HUES48 (cell line): ENCODE measurements around the gene TARS2.

Source experiments
- H3K27ac ChIP-seq: one replicate; pipeline ENCODE4 v1.7.0; 2013; ENCODE audit warnings: low read depth, low read length, inconsistent platforms
- H3K27me3 ChIP-seq: 2 replicates; pipeline ENCODE4 v1.6.1; 2013; ENCODE audit warnings: mild to moderate bottlenecking, low read length; ENCODE audit not compliant: control insufficient read depth, insufficient read depth
- H3K36me3 ChIP-seq: 2 replicates; pipeline ENCODE4 v1.6.1; 2013; ENCODE audit warnings: low read length; ENCODE audit not compliant: control insufficient read depth, insufficient read depth
- H3K4me1 ChIP-seq: 2 replicates; pipeline ENCODE4 v1.6.1; 2013; ENCODE audit warnings: mild to moderate bottlenecking, low read length; ENCODE audit not compliant: control insufficient read depth, insufficient read depth
- H3K4me3 ChIP-seq: 2 replicates; pipeline ENCODE4 v1.5.1; 2013; ENCODE audit warnings: mild to moderate bottlenecking, low read depth, low read length
- H3K9ac ChIP-seq: 2 replicates; pipeline ENCODE4 v1.6.1; 2013; ENCODE audit warnings: mild to moderate bottlenecking, low read depth, low read length, moderate library complexity
- H3K9me3 ChIP-seq: 2 replicates; pipeline ENCODE4 v1.6.1; 2013; ENCODE audit warnings: low read length; ENCODE audit not compliant: control insufficient read depth, insufficient read depth

The TARS2 gene, protein sequence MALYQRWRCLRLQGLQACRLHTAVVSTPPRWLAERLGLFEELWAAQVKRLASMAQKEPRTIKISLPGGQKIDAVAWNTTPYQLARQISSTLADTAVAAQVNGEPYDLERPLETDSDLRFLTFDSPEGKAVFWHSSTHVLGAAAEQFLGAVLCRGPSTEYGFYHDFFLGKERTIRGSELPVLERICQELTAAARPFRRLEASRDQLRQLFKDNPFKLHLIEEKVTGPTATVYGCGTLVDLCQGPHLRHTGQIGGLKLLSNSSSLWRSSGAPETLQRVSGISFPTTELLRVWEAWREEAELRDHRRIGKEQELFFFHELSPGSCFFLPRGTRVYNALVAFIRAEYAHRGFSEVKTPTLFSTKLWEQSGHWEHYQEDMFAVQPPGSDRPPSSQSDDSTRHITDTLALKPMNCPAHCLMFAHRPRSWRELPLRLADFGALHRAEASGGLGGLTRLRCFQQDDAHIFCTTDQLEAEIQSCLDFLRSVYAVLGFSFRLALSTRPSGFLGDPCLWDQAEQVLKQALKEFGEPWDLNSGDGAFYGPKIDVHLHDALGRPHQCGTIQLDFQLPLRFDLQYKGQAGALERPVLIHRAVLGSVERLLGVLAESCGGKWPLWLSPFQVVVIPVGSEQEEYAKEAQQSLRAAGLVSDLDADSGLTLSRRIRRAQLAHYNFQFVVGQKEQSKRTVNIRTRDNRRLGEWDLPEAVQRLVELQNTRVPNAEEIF

DNA sequence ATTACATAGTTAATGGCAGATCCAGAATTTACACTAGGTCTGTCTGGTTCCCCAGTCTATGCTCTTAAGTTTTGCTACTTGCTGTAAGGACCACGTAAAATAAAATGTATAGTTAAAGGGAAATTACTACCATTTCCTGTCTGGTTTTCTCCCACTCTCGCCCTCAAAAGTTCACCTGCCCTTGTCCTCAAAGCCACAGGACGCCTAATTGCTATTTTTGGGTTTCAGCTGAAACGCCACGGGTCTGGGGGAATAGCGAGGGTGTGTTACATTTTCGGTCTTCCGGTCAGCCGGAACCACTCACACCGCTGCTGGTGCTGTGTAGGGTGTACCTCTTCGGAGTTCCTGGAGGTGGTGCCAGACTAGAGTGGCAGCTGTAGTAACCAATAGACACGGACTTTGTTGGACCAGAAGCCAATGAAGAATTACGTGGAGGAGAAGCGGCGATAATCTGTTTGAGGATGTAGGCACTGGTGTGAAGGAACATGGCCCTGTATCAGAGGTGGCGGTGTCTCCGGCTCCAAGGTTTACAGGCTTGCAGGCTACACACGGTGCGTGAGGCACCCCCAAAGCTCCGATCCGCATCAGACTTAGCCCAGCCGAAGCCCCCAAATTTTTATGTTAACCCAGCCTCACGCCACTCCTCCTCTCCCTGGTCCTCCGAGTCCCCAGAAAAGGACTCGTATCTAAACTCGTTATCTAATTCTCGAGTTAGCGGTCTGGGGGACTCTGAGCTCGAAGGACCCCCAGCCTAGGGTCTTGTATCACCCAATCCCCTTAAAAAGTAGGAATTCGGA lies at the start of gene TARS2:
Gene TARS2 (plus strand): TSS at position 454 of the 797 bp plus-strand sequence. CDS start 32 bp downstream, at position 486.
- H3K9me3 ChIP-seq, result no peaks in the 10 kb centered on the region
- peak within 1 kb of the TSS; percentile 77 for H3K27ac ChIP-seq
- H3K36me3 ChIP-seq, result peaks cover 32% of the 10 kb centered on the region
- peak within 1 kb of the TSS; percentile 80 for H3K9ac ChIP-seq
- H3K4me3 ChIP-seq, result peak within 1 kb of the TSS; percentile 87
- H3K4me1 ChIP-seq, result peaks cover 4% of the 10 kb centered on the region; the same call in 1 of the 2 replicates
- no peaks in the 10 kb centered on the region for H3K27me3 ChIP-seq

DNA sequence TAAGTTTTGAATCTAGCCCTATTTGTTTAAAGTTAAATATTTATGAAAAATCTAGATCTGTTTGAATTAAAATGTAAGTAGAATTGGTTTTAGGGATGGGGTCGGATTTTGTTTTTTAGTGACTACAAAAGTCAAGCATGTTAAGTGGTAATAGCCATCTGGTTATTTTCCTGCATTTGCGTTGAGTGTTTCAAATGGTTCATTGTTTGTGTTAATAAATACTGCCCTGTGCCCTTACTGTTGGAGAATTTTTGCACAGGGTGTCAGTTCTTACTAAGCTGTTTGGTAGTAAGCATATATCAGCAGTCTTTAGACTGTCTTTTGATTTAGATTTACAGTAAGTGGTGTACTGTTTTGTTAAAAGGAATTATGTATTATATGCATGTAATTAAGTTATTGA lies 46.1 kb upstream of the TARS2 start:
- H3K4me3 ChIP-seq, result no peak overlapping the region
- H3K36me3 ChIP-seq, result peaks cover 63% of the 10 kb centered on the region
- H3K27me3 ChIP-seq, result no peaks in the 10 kb centered on the region
- H3K27ac ChIP-seq, result no peak overlapping the region
- H3K4me1 ChIP-seq, result no peaks in the 10 kb centered on the region
- H3K9me3 ChIP-seq, result no peaks in the 10 kb centered on the region
- no peak overlapping the region for H3K9ac ChIP-seq

DNA sequence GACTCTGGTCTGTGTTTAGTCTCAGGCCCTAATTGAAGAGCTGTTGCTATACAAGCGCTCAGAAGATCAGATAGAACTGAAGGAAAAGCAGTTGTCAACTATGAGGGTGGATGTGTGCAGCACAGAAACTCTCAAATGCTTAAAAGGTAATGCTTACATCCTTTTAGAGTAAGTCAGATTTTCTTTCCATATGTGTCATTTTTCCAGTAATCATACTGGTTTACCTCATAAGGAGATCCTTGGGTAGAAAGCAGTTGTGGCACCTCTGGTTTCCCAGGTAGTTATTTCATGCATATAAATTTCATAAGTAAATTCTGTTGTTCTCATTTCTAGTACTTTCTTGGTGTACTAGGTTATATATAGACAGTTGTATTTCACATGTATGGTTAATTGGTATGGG lies 43.0 kb upstream of the TARS2 start:
- Histone ChIP-seq H3K4me1 (no peaks in the 10 kb centered on the region), H3K27ac (no peak overlapping the region), H3K9me3 (no peaks in the 10 kb centered on the region), H3K9ac (no peak overlapping the region), H3K27me3 (no peaks in the 10 kb centered on the region), H3K4me3 (no peak overlapping the region), H3K36me3 (peaks cover 80% of the 10 kb centered on the region)

DNA sequence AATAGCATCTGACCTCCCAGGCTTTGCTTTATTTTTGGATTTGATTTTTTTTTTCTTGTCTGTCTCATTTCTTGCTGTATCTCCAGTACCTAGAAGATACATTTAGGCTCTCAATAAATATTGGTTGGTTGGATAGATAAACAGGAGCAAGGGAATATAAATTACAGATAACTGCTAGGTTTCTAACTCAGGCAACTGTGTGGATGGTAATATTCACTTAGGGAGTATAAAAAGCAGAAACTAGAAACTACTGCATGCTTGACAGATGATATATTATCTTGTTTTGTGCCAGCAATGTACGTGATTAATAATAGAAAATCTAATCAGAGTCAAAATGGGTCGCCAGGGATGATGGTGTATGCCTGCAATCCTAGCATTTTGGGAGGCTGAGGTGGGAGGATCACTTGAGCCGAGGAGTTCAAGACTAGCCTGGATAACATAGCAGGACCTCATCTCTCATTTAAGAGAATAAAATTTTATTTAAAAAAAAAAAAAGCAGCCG lies 31.0 kb upstream of the TARS2 start:
- Histone ChIP-seq H3K36me3 (peaks cover 67% of the 10 kb centered on the region), H3K4me1 (no peaks in the 10 kb centered on the region), H3K9ac (no peak overlapping the region), H3K27ac (no peak overlapping the region), H3K27me3 (no peaks in the 10 kb centered on the region), H3K9me3 (no peaks in the 10 kb centered on the region), H3K4me3 (no peak overlapping the region)

DNA sequence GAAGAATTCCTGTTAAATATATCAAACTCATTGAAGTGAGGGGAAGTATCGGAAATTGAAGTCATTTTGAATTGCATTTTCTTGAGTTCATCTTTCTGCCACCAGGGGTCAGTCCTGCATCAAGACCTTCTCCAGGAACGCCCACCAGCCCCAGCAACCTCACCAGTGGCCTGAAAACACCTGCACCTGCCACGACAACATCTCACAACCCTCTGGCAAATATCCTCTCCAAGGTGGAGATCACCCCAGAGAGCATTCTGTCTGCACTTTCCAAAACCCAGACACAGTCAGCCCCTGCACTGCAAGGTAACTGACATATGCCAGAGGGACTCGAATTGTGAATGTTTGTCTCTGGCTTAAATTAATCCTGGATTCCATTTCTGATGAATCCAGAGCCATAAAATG lies 22.8 kb upstream of the TARS2 start:
- Histone ChIP-seq H3K27me3 (no peaks in the 10 kb centered on the region), H3K4me3 (no peak overlapping the region), H3K9me3 (no peaks in the 10 kb centered on the region), H3K27ac (no peak overlapping the region), H3K36me3 (peaks cover 62% of the 10 kb centered on the region), H3K9ac (no peak overlapping the region), H3K4me1 (no peaks in the 10 kb centered on the region)

DNA sequence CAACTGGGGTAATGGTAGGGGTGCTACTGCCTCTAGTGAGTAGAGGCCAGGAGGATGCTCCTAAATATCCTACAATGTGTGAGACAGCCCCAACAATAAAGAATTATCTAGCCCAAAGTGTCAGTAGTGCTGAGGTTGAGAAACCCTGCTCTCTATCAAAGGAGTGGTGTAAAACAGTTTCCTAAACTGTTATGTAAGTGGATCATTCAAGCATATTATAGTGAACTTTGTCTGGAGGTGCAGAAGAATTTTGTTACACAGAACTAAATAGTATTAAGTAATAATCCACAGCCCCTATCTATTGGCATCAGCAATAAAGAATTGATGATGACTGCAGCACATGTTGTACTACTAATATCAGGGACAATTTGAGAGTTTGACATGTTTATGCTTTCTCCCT lies 20.3 kb upstream of the TARS2 start:
- H3K36me3 ChIP-seq, result peaks cover 67% of the 10 kb centered on the region

DNA sequence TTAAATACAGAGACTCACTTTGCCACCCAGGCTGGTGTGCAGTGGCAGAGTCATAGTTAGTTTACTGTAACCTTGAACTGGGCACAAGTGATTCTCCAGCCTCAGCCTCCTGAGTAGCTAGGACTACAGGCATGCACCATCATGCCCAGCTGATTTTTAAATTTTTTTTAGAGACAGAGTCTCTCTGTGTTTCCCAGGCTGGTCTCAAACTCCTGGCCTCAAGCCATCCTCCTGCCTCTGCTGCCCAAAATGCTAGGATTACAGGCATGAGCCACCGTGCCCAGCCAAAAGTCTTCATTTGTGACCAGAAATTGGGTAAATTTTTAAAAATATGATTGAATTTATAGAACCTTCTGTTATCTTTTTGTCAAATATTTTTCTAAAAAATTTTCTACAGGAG lies 17.9 kb upstream of the TARS2 start:
- no peak overlapping the region for H3K9ac ChIP-seq
- peaks cover 73% of the 10 kb centered on the region for H3K36me3 ChIP-seq
- H3K4me3 ChIP-seq, result no peak overlapping the region
- H3K4me1 ChIP-seq, result no peaks in the 10 kb centered on the region
- H3K27me3 ChIP-seq, result no peaks in the 10 kb centered on the region
- no peaks in the 10 kb centered on the region for H3K9me3 ChIP-seq
- no peak overlapping the region for H3K27ac ChIP-seq

More for the DNA sequence above, 20.3 kb upstream of the TARS2 start:
- Histone ChIP-seq H3K27ac (no peak overlapping the region), H3K27me3 (no peaks in the 10 kb centered on the region), H3K4me3 (no peak overlapping the region), H3K9ac (no peak overlapping the region), H3K9me3 (no peaks in the 10 kb centered on the region), H3K4me1 (no peaks in the 10 kb centered on the region)

DNA sequence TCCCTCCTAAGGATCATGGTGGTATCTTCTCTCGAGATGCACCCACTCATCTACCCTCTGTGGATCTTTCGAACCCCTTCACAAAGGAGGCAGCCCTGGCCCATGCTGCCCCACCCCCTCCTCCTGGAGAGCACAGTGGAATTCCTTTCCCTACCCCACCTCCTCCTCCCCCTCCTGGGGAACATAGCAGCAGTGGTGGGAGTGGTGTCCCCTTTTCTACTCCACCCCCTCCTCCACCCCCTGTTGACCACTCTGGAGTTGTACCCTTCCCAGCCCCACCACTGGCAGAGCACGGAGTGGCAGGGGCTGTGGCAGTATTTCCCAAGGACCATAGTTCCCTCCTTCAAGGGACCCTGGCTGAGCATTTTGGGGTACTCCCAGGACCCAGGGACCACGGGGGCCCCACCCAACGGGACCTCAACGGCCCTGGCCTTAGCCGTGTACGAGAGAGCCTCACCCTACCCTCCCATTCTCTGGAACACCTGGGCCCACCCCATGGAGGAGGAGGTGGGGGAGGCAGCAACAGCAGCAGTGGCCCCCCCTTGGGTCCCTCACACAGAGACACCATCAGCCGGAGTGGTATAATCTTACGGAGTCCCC lies 14.5 kb upstream of the TARS2 start:
- Histone ChIP-seq H3K9ac (no peak overlapping the region), H3K9me3 (no peaks in the 10 kb centered on the region), H3K36me3 (peaks cover 45% of the 10 kb centered on the region), H3K27ac (peak overlapping the region; percentile 30), H3K4me1 (no peaks in the 10 kb centered on the region), H3K27me3 (no peaks in the 10 kb centered on the region), H3K4me3 (no peak overlapping the region)

DNA sequence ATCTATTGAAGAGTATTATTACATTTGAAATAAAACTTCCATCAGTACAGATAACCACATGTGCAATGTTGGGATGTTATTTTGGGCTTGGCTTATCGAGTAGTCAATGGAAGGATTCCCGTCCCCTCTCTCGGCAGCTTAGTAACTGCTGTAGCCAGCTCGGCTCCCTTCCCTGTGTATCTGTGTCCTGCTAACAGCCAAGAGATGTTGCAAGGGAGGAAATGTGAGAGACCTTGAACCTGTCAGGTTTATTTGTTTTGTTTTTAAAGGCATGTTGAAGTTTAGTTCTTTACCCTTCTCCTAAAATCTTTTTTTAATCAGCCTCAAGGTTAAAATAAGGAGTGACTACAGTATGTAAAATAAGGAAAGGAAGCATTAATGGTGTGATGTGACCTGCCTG lies 13.6 kb upstream of the TARS2 start:
- Histone ChIP-seq H3K9ac (no peak overlapping the region), H3K9me3 (no peaks in the 10 kb centered on the region), H3K27me3 (no peaks in the 10 kb centered on the region), H3K4me1 (no peaks in the 10 kb centered on the region), H3K27ac (no peak overlapping the region), H3K36me3 (peaks cover 40% of the 10 kb centered on the region), H3K4me3 (no peak overlapping the region)

DNA sequence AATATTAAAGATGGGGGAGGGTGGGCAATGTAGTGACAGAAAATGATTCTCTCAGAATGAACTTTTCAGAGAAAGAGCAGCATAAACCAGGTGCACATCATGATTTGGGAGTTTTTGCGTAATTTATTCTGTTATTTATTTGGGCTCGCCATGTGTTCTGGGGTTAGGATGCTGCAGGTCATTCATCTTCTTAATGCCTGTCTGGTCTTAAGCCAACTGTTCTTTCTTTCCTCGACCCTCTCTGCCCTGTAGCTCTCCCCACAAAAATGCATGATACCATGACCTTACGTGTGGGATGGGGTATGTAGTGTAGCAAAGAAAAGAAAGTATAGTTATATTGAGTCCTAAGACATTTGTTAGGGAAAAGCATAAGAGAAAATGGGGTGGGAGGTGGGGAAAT lies 12.3 kb upstream of the TARS2 start:
- Histone ChIP-seq H3K4me1 (no peaks in the 10 kb centered on the region), H3K36me3 (peaks cover 35% of the 10 kb centered on the region)

More for the DNA sequence above, 12.3 kb upstream of the TARS2 start:
- H3K9ac ChIP-seq, result no peak overlapping the region
- H3K27me3 ChIP-seq, result no peaks in the 10 kb centered on the region; the same call in 1 of the 2 replicates
- no peak overlapping the region for H3K4me3 ChIP-seq
- no peaks in the 10 kb centered on the region for H3K9me3 ChIP-seq
- H3K27ac ChIP-seq, result no peak overlapping the region
